ENCODE measurements around the gene MDGA2. TPM values are rescaled to one million over a fixed set of nuclear protein-coding genes. Genes with fewer than 3 reads are reported as not detected.

Gene MDGA2
- total and polyA plus RNA-seq, 2 of the 4 experiments (the other 2 are of a cell fraction), result 0.02 TPM; not detected in 1

DNA sequence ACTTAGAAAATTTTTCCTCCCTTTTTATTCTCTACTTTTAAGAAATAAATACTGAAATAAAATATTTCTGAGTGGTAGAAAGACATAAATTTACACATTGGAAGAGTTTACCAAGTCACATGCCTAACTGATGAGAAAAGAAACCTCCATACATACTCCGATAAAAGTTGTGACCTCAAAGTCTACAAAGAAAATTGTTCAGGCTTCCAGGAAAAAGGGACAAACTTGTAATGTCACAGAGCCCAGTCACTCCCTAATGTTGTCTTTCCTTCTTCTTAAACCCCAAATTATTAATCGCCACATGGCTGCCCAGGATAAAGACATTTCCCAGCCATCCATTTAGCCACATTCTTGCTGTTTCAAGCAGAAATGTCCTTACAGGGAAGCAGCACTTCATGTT is 455.3 kb downstream of the MDGA2 start:
- Histone ChIP-seq H2AFZ (replicated peaks; ENCODE audit: low read length, poor library complexity) (no peak overlapping the region), H3K4ac (ENCODE audit: low read depth, low read length) (no peak overlapping the region), H3K36me3 (ENCODE audit: control insufficient read depth, insufficient read depth, low read length) (no peaks in the 10 kb centered on the region), H3K79me1 (ENCODE audit: low read depth in 1 of 2, low read length in 2 of 2) (no peaks in the 10 kb centered on the region), H3K27me3 (ENCODE audit: control insufficient read depth, insufficient read depth, low read length) (no peaks in the 10 kb centered on the region), H3K56ac (ENCODE audit: extremely low read depth, insufficient read depth, low read length) (no peak overlapping the region), H2AK9ac (replicated peaks; ENCODE audit: low read depth, low read length, poor library complexity) (no peak overlapping the region), H4K91ac (ENCODE audit: insufficient read depth, low read depth, low read length) (no peak overlapping the region), H2BK20ac (ENCODE audit: low read depth, low read length) (no peak overlapping the region), H3K4me2 (ENCODE audit: low read depth, low read length) (no peak overlapping the region), H3K9ac (ENCODE audit: low read depth, low read length) (no peak overlapping the region), H3K27ac (ENCODE audit: insufficient read depth, low read length) (no peak overlapping the region), H3K14ac (replicated peaks; ENCODE audit: low read depth, low read length) (no peak overlapping the region), H3K4me3 (ENCODE audit: insufficient read depth, low read depth, low read length) (no peak overlapping the region), H2BK15ac (ENCODE audit: low read depth, low read length) (no peak overlapping the region), H4K20me1 (ENCODE audit: insufficient read depth, low read length) (no peaks in the 10 kb centered on the region), H3K9me3 (ENCODE audit: control insufficient read depth, insufficient read depth, low read length) (no peaks in the 10 kb centered on the region), H2AK5ac (ENCODE audit: low read depth, low read length) (no peak overlapping the region), H2BK5ac (ENCODE audit: low read depth, low read length, poor library complexity, severe bottlenecking) (no peak overlapping the region), H3K9me1 (ENCODE audit: insufficient read depth, low read length) (no peaks in the 10 kb centered on the region), H3K4me1 (ENCODE audit: control insufficient read depth, insufficient read depth, low read length) (no peaks in the 10 kb centered on the region), H4K8ac (ENCODE audit: low read depth in 2 of 2, low read length in 2 of 2) (no peak overlapping the region), H3K23ac (ENCODE audit: low read depth, low read length) (no peak overlapping the region), H4K5ac (ENCODE audit: low read depth, low read length) (no peak overlapping the region), H3K18ac (ENCODE audit: low read depth, low read length) (no peak overlapping the region), H2BK120ac (ENCODE audit: low read depth, low read length) (no peak overlapping the region)
- TF ChIP-seq RFX5 (IDR thresholded peaks at IDR 0.05; ENCODE audit: low read depth, low read length) (no peak), RCOR1 (IDR thresholded peaks at IDR 0.05; ENCODE audit: insufficient replicate concordance, low read length) (no peak), NFE2L2 (IDR thresholded peaks at IDR 0.05; ENCODE audit: low read depth, low read length) (no peak), BHLHE40 (IDR thresholded peaks at IDR 0.05; ENCODE audit: low read depth, low read length) (no peak), MAZ (IDR thresholded peaks at IDR 0.05; ENCODE audit: borderline replicate concordance, low read depth, low read length) (no peak), FOS (IDR thresholded peaks at IDR 0.05; ENCODE audit: low read depth, low read length) (no peak), CEBPB (IDR thresholded peaks at IDR 0.05; ENCODE audit: low read depth, low read length) (no peak), POLR2A (IDR thresholded peaks at IDR 0.05; ENCODE audit: low read depth, low read length) (no peak), CHD1 (IDR thresholded peaks at IDR 0.05; ENCODE audit: low read depth, low read length) (no peak), SMC3 (IDR thresholded peaks at IDR 0.05; ENCODE audit: low read depth, low read length) (no peak)
- TF ChIP-seq, protein P1, sequence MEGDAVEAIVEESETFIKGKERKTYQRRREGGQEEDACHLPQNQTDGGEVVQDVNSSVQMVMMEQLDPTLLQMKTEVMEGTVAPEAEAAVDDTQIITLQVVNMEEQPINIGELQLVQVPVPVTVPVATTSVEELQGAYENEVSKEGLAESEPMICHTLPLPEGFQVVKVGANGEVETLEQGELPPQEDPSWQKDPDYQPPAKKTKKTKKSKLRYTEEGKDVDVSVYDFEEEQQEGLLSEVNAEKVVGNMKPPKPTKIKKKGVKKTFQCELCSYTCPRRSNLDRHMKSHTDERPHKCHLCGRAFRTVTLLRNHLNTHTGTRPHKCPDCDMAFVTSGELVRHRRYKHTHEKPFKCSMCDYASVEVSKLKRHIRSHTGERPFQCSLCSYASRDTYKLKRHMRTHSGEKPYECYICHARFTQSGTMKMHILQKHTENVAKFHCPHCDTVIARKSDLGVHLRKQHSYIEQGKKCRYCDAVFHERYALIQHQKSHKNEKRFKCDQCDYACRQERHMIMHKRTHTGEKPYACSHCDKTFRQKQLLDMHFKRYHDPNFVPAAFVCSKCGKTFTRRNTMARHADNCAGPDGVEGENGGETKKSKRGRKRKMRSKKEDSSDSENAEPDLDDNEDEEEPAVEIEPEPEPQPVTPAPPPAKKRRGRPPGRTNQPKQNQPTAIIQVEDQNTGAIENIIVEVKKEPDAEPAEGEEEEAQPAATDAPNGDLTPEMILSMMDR (conservative IDR thresholded peaks at IDR 0.05; ENCODE audit: low read depth, low read length), result no peak
- TF ChIP-seq, protein P2, sequence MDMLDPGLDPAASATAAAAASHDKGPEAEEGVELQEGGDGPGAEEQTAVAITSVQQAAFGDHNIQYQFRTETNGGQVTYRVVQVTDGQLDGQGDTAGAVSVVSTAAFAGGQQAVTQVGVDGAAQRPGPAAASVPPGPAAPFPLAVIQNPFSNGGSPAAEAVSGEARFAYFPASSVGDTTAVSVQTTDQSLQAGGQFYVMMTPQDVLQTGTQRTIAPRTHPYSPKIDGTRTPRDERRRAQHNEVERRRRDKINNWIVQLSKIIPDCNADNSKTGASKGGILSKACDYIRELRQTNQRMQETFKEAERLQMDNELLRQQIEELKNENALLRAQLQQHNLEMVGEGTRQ (IDR thresholded peaks at IDR 0.05; ENCODE audit: low read depth, low read length), result no peak
- TF ChIP-seq, protein P3, sequence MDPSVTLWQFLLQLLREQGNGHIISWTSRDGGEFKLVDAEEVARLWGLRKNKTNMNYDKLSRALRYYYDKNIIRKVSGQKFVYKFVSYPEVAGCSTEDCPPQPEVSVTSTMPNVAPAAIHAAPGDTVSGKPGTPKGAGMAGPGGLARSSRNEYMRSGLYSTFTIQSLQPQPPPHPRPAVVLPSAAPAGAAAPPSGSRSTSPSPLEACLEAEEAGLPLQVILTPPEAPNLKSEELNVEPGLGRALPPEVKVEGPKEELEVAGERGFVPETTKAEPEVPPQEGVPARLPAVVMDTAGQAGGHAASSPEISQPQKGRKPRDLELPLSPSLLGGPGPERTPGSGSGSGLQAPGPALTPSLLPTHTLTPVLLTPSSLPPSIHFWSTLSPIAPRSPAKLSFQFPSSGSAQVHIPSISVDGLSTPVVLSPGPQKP (IDR thresholded peaks at IDR 0.05; ENCODE audit: borderline replicate concordance, low read depth, low read length), result no peak
- dilution Hi-C loops (cut with HindIII; ENCODE audit: low sequenced_read_pairs, unreplicated experiment) (no loop called here), intact Hi-C loops (cut with micrococcal nuclease) (no loop called here), in situ Hi-C loops (cut with MboI; ENCODE audit: low sequenced_read_pairs) (no loop called here)
- WGBS, 2 experiments (ENCODE audit: extremely low coverage in 2 of 2, insufficient read length in 1 of 2), result 60% methylated on average over 1 of the region's 2 CpGs; no CpG with 5 or more reads in 1 of the 2 experiments
- no peak for DNase-seq
- ChIA-PET CTCF (no interaction called here), POLR2A (ENCODE audit: unreplicated experiment) (no interaction called here)
- BruUV-seq (replicated peaks), result no TSS peak
- ATAC-seq (ENCODE audit: low read depth), result no peak

Data from IMR-90 (cell line).